GM12878 (cell line): Measurements from ENCODE around the gene EPB41. TPM values are rescaled to one million over a fixed set of nuclear protein-coding genes. Genes with fewer than 3 reads are reported as not detected.

ENCODE experiments used
- ATAC-seq: fragments of 200-7000 bp; cut with Tn5 transposase; 3 replicates; pipeline ENCODE4 v1.9.1; 2020; ENCODE audit warnings: mild to moderate bottlenecking, moderate library complexity
- BruUV-seq: library from RNA; stranded (reverse); fragments of 400-500 nt; replicated peaks from 2 replicates; lab custom pipeline; 2021; lab: Mats Ljungman, UMichigan
- CTCF ChIA-PET: fragments of 300-600 bp; sonication (Branson Sonifier 250); formaldehyde crosslinking; extraction: SDS; loops from one replicate; lab custom pipeline; 2021; ENCODE audit warnings: inconsistent platforms; lab: Yijun Ruan, JAX
- POLR2A ChIA-PET: fragments of 350-600 bp; formaldehyde crosslinking; extraction: SDS; loops from one replicate; lab custom pipeline; 2021; ENCODE audit warnings: inconsistent platforms; lab: Charles Lee
- RAD21 ChIA-PET: fragments of 300-600 bp; sonication (Branson Sonifier 250); formaldehyde crosslinking; loops from one replicate; lab custom pipeline; 2023; ENCODE audit warnings: antibody characterized with exemption; ENCODE audit not compliant: unreplicated experiment; lab: Charles Lee
- SMC1A ChIA-PET: fragments of 300-600 bp; sonication (Branson Sonifier 250); formaldehyde crosslinking; loops from one replicate; lab custom pipeline; 2023; ENCODE audit not compliant: unreplicated experiment, uncharacterized antibody; lab: Charles Lee
- DNase-seq: peaks from one replicate; pipeline ENCODE4 v3.0.0-alpha.2; 2011; ENCODE audit warnings: low read depth, low spot score
- FAIRE-seq: peaks from 3 replicates; lab custom pipeline; 2011; peaks lifted over from hg19 to GRCh38; lab: Jason Lieb, UNC
- H2AFZ ChIP-seq: 2 replicates; pipeline ENCODE4 v1.6.0; 2011; ENCODE audit warnings: low read depth, low read length, control low read depth; ENCODE audit not compliant: control insufficient read depth
- H3K27ac ChIP-seq: 2 replicates; pipeline ENCODE4 v1.5.1; 2011; ENCODE audit warnings: control low read depth; ENCODE audit not compliant: control insufficient read depth, insufficient read depth
- H3K27me3 ChIP-seq, 2 experiments: replicated peaks in 1 of 2; 2 replicates each; pipeline versions ENCODE4 v1.6.0 to v1.6.1; 2011; ENCODE audit warnings: low read length in 1 of 2; ENCODE audit not compliant: control insufficient read depth in 2 of 2, insufficient read depth in 2 of 2
- H3K36me3 ChIP-seq, 2 experiments: 2 replicates each; pipeline ENCODE4 v1.5.1; 2011; ENCODE audit warnings: low read length in 1 of 2; ENCODE audit not compliant: control insufficient read depth in 2 of 2, insufficient read depth in 2 of 2
- H3K4me1 ChIP-seq: 2 replicates; pipeline ENCODE4 v1.6.1; 2011; ENCODE audit warnings: mild to moderate bottlenecking, low read length, moderate library complexity, mixed read lengths; ENCODE audit not compliant: control insufficient read depth, insufficient read depth
- H3K4me2 ChIP-seq: 2 replicates; pipeline ENCODE4 v1.6.0; 2011; ENCODE audit warnings: control low read depth; ENCODE audit not compliant: control insufficient read depth, insufficient read depth
- H3K4me3 ChIP-seq: fragments of 200-600 bp; sonication (generic); 2 replicates; pipeline ENCODE4 v1.5.1; 2016
- H3K79me2 ChIP-seq: 2 replicates; pipeline ENCODE4 v1.6.0; 2011; ENCODE audit warnings: low read length; ENCODE audit not compliant: control insufficient read depth, insufficient read depth
- H3K9ac ChIP-seq: 2 replicates; pipeline ENCODE4 v1.8.0; 2011; ENCODE audit warnings: low read length, control low read depth, mixed read lengths; ENCODE audit not compliant: control insufficient read depth, insufficient read depth
- H3K9me3 ChIP-seq: replicated peaks from 3 replicates; pipeline ENCODE4 v1.5.1; 2011; ENCODE audit warnings: mild to moderate bottlenecking, low read length; ENCODE audit not compliant: control insufficient read depth, insufficient read depth
- H4K20me1 ChIP-seq: 2 replicates; pipeline ENCODE4 v1.6.0; 2011; ENCODE audit not compliant: control insufficient read depth, insufficient read depth
- CEBPB ChIP-seq, 2 experiments: fragments of 150-350 bp in 1 of 2; IDR thresholded peaks; 2 replicates each; pipeline ENCODE4 v1.6.1; 2012 to 2014; ENCODE audit warnings: low read depth in 2 of 2, low read length in 2 of 2, borderline replicate concordance in 1 of 2, inconsistent platforms in 1 of 2
- CREB1 ChIP-seq: IDR thresholded peaks from 2 replicates; pipeline ENCODE4 v1.6.1; 2012; ENCODE audit warnings: low read depth, mild to moderate bottlenecking, inconsistent platforms
- E2F4 ChIP-seq: IDR thresholded peaks from 2 replicates; pipeline ENCODE4 v1.6.1; 2012; ENCODE audit warnings: low read depth, low read length, improper control_type of control experiment
- EED ChIP-seq: sonication (generic); IDR thresholded peaks from 2 replicates; pipeline ENCODE4 v1.6.1; 2016; ENCODE audit warnings: antibody characterized with exemption, low read depth
- ETV6 ChIP-seq, 2 experiments: fragments of 450-650 bp in 1 of 2; IDR thresholded peaks in 1 of 2; conservative IDR thresholded peaks in 1 of 2; 2 replicates each; pipeline ENCODE4 v1.6.1; 2014; ENCODE audit warnings: antibody characterized with exemption in 1 of 2, borderline replicate concordance in 1 of 2, low read depth in 1 of 2, mild to moderate bottlenecking in 1 of 2, moderate library complexity in 1 of 2
- GABPA ChIP-seq: IDR thresholded peaks from 2 replicates; pipeline ENCODE4 v1.6.1; 2014; ENCODE audit warnings: antibody characterized with exemption, low read depth, mild to moderate bottlenecking, inconsistent platforms
- HDGF ChIP-seq: fragments of 450-650 bp; IDR thresholded peaks from 2 replicates; pipeline ENCODE4 v1.6.1; 2016; ENCODE audit warnings: antibody characterized with exemption
- IRF3 ChIP-seq: fragments of 450-650 bp; IDR thresholded peaks from 2 replicates; pipeline ENCODE4 v1.6.1; 2014; ENCODE audit warnings: mild to moderate bottlenecking
- NBN ChIP-seq: fragments of 450-650 bp; IDR thresholded peaks from 2 replicates; pipeline ENCODE4 v1.6.1; 2016
- RFX5 ChIP-seq: IDR thresholded peaks from 2 replicates; pipeline ENCODE4 v1.6.1; 2011; ENCODE audit warnings: low read depth, low read length, improper control_type of control experiment
- SPI1 ChIP-seq: IDR thresholded peaks from 2 replicates; pipeline ENCODE4 v1.6.1; 2011; ENCODE audit warnings: low read depth, mild to moderate bottlenecking, low read length, moderate library complexity, borderline replicate concordance; ENCODE audit not compliant: insufficient read depth
- WRNIP1 ChIP-seq: IDR thresholded peaks from 2 replicates; pipeline ENCODE4 v1.6.1; 2011; ENCODE audit warnings: low read depth, low read length, improper control_type of control experiment, borderline replicate concordance
- ZBED1 ChIP-seq: IDR thresholded peaks from 2 replicates; pipeline ENCODE4 v1.6.1; 2016; ENCODE audit warnings: borderline replicate concordance
- ZNF622 ChIP-seq: fragments of 450-650 bp; IDR thresholded peaks from 2 replicates; pipeline ENCODE4 v1.6.1; 2017; ENCODE audit warnings: mild to moderate bottlenecking, inconsistent platforms
- ZZZ3 ChIP-seq: IDR thresholded peaks from 2 replicates; pipeline ENCODE4 v1.6.1; 2011; ENCODE audit warnings: low read depth; ENCODE audit not compliant: control insufficient read depth, insufficient read length
- WGBS: methylation state at CpG from one replicate; pipeline ENCODE4 v1.1.6; 2016; ENCODE audit warnings: low lambda C conversion rate; ENCODE audit not compliant: insufficient replicate concordance, insufficient coverage; ENCODE audit errors: missing lambda C conversion rate; 5-methylcytosine and 5-hydroxymethylcytosine counted together
- in situ Hi-C: fragments of 300-500 bp; cut with MboI; formaldehyde crosslinking; loops from 9 replicates; pipeline ENCODE4 v1.14.3; 2018; ENCODE audit warnings: mixed read lengths
- intact Hi-C: fragments of 100-400 bp; cut with micrococcal nuclease; formaldehyde crosslinking; loops from one replicate; pipeline ENCODE4 v1.14.2; 2022; ENCODE audit not compliant: unreplicated experiment
- polyA plus RNA-seq, 11 experiments: library from polyadenylated mRNA; depleted of rRNA in 4 of 11; unstranded in 6 of 11; stranded (reverse) in 5 of 11; fragments of >200 nt; fragmentation: Nextera tagmentation in 4 of 11; fragmentation: Illumina TruSeq in 1 of 11; extraction: Ambion mirVana in 4 of 11; extraction: Trizol in 1 of 11; gene quantifications; 1 replicate in 1 of 11; 2 replicates in 10 of 11; pipeline versions ENCODE4 v1.2.1 to v1.2.3, GENCODE V29; 2011 to 2016; ENCODE audit warnings: inconsistent platforms in 2 of 11, missing spikeins in 2 of 11, low read depth in 1 of 11
- total RNA-seq, 4 experiments: library from RNA; depleted of rRNA in 3 of 4; stranded (reverse); fragments of >200 nt in 3 of 4; fragmentation: Illumina TruSeq in 1 of 4; extraction: Trizol in 1 of 4; gene quantifications; 2 replicates each; pipeline versions ENCODE4 v1.2.1 to v1.2.3, GENCODE V29; 2013 to 2021

EPB41 gene
- total and polyA plus RNA-seq, 10 of the 15 experiments (the other 5 are each of a cell fraction or from before 2014, with no cell fraction given): 1.1 to 77.6 (median 58.8) TPM

DNA sequence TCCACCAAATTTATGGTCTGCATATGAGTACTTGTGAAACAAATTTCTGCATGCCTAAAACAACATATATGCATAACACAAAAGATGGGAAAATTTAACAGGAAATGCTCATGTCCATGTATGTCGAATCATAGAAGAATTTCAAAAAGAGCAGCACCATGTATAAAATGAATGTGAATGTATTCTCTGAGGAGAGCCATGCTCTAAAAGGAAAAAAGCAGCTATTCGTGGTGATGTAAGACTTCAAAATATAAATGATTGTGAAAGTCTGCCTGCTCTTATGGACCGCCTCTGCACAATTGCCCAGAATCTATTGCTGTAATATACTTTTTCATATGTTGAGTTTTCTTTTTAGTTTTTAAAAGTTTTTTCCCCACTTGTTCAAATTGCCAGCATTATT, 66.8 kb downstream of the EPB41 start (continued):
- TF ChIP-seq IRF3 (no peak), SPI1 (no peak), ZZZ3 (no peak), ETV6 (conservative IDR thresholded peaks at IDR 0.05 in 1 of 2, IDR thresholded peaks at IDR 0.05 in 1 of 2; ENCODE audit: borderline replicate concordance in 1 of 2, low read depth in 1 of 2) (no peak), WRNIP1 (no peak), ZBED1 (no peak)

- no peak for FAIRE-seq
Observed at GRCh38 chr1:28982198-28982597, 67.8 kb downstream of the EPB41 start.

More at GRCh38 chr1:28982198-28982597, 67.8 kb downstream of the EPB41 start:
- Histone ChIP-seq H3K27me3 (no peaks in the 10 kb centered on the region), H4K20me1 (no peaks in the 10 kb centered on the region), H3K4me3 (no peak overlapping the region), H3K79me2 (no peaks in the 10 kb centered on the region), H3K4me2 (no peak overlapping the region), H2AFZ (no peak overlapping the region), H3K9me3 (peaks cover 7% of the 10 kb centered on the region), H3K36me3 (no peaks in the 10 kb centered on the region), H3K4me1 (peaks cover 8% of the 10 kb centered on the region), H3K9ac (no peak overlapping the region), H3K27ac (no peak overlapping the region)
- TF ChIP-seq RFX5: no peak
- TF ChIP-seq GABPA: no peak
- TF ChIP-seq CREB1: no peak
- no peak for TF ChIP-seq E2F4
- no peak for TF ChIP-seq NBN
- TF ChIP-seq EED: no peak
- TF ChIP-seq HDGF: no peak
- TF ChIP-seq CEBPB (IDR thresholded peaks at IDR 0.05; ENCODE audit: borderline replicate concordance in 1 of 2, low read depth in 2 of 2, low read length in 2 of 2): no peak
- TF ChIP-seq ZNF622: no peak
- POLR2A ChIA-PET: no interaction called here
- ATAC-seq (no peak), DNase-seq (no peak)
- BruUV-seq: no TSS peak
- WGBS: 98% methylated on average over 6 of the region's 6 CpGs
- in situ Hi-C loops: no loop called here
- SMC1A ChIA-PET: interaction anchor here (1.6 kb wide), 1 partner anchor 56 kb away, joined by 3 read pairs; no protein-coding TSS in a partner anchor
- CTCF ChIA-PET: interaction anchor here (1.4 kb wide), 1 partner anchor 52 kb away, joined by 4 read pairs; no protein-coding TSS in a partner anchor
- RAD21 ChIA-PET: no interaction called here
- intact Hi-C loops: no loop called here
